ENCODE measurements around the gene ADH1B. TPM values are rescaled to one million over a fixed set of nuclear protein-coding genes. Genes with fewer than 3 reads are reported as not detected.

Gene ADH1B
- total and polyA plus RNA-seq, 2 experiments from 2014 or later, result not detected

DNA sequence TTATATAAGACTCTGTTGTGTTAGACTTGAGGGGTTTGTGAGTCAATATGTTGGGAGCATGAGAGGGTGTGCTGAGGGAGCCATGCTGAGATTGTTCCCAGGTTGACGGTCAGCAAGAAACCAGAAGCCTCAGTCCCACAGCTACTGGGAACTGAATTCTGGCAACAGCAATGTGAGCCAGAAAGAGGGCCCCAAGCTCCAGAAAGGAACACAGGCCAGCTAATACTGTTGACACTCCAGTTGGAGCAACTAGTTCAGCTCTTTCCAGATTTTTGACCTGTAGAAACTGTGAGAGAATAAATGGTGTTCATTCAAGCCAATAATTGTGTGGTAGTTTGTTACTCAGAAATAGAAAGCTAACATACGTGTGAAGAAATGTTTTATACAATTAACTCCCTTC is 47.5 kb downstream of the ADH1B start (continued):
- TF ChIP-seq CTCF (conservative IDR thresholded peaks at IDR 0.05; ENCODE audit: low read depth in 2 of 2) (no peak), POLR2AphosphoS5 (IDR thresholded peaks at IDR 0.05; ENCODE audit: low read depth) (no peak)

- Histone ChIP-seq H3K27me3 (ENCODE audit: insufficient read depth) (no peaks in the 10 kb centered on the region), H3K4me1 (ENCODE audit: insufficient read depth) (no peaks in the 10 kb centered on the region), H3F3A (replicated peaks; ENCODE audit: low read depth) (no peaks in the 10 kb centered on the region), H3K4me2 (no peak overlapping the region), H3K4me3 (no peak overlapping the region), H3K9me2 (ENCODE audit: insufficient read depth) (no peaks in the 10 kb centered on the region), H2AFZ (no peak overlapping the region), H3K79me2 (replicated peaks; ENCODE audit: insufficient read depth) (no peaks in the 10 kb centered on the region), H3K27ac (ENCODE audit: low read depth) (no peak overlapping the region), H3K36me3 (ENCODE audit: insufficient read depth) (no peaks in the 10 kb centered on the region), H4K20me1 (replicated peaks; ENCODE audit: insufficient read depth) (no peaks in the 10 kb centered on the region)
- no peak for DNase-seq (ENCODE audit: low spot score)
- peaks cover 10% of the 10 kb centered on the region; the same call in 2 of the 3 replicates for H3K9me3 Mint-ChIP-seq
- H3K27me3 Mint-ChIP-seq (ENCODE audit: insufficient read depth, low read depth, poor library complexity), result peaks cover 8% of the 10 kb centered on the region
- no peak overlapping the region for H3K27ac Mint-ChIP-seq
- H3K4me3 Mint-ChIP-seq, result no peak overlapping the region
- TF ChIP-seq EZH2 (IDR thresholded peaks at IDR 0.05; ENCODE audit: low read depth, unreplicated experiment), result no peak
- H3K4me1 Mint-ChIP-seq, result no peaks in the 10 kb centered on the region
- no peak for ATAC-seq
- H3K36me3 Mint-ChIP-seq (ENCODE audit: low read depth), result 0 out of 3 replicates have a peak, but pooled peaks cover 3% of the 10 kb centered on the region
These were observed 56.3 kb downstream of the ADH1B start for GRCh38 chr4:99264927-99265326.

Other genes starting within 250 kb of the ADH1B start
- gene ADH5, start 232.6 kb downstream of the ADH1B start, total RNA-seq (2014; rRNA removed; shearing (Covaris generic)), result 224 and 227 TPM in 2 replicates
- 243 and 250 TPM in 2 replicates for gene ADH5, start 232.6 kb downstream of the ADH1B start, polyA plus RNA-seq (2016; fragmentation: Nextera tagmentation; extraction: Ambion mirVana)
- gene ADH4, start 177.1 kb downstream of the ADH1B start, total RNA-seq (2014; rRNA removed; shearing (Covaris generic)), result not detected in 2 replicates
- 0.47 TPM in 1 of 2 replicates, not detected in the other for gene ADH4, start 177.1 kb downstream of the ADH1B start, polyA plus RNA-seq (2016; fragmentation: Nextera tagmentation; extraction: Ambion mirVana)
- 0.47 TPM in 1 of 2 replicates, not detected in the other for gene ADH6, start 102.2 kb downstream of the ADH1B start, total RNA-seq (2014; rRNA removed; shearing (Covaris generic))
- gene ADH6, start 102.2 kb downstream of the ADH1B start, polyA plus RNA-seq (2016; fragmentation: Nextera tagmentation; extraction: Ambion mirVana), result 0.40 and 0.58 TPM in 2 replicates
- gene ADH1A, start 30.4 kb downstream of the ADH1B start, total RNA-seq (2014; rRNA removed; shearing (Covaris generic)), result not detected in 2 replicates
- gene ADH1A, start 30.4 kb downstream of the ADH1B start, polyA plus RNA-seq (2016; fragmentation: Nextera tagmentation; extraction: Ambion mirVana), result not detected in 2 replicates
- not detected in 2 replicates for gene ADH1C, start 31.3 kb upstream of the ADH1B start, total RNA-seq (2014; rRNA removed; shearing (Covaris generic))
- gene ADH1C, start 31.3 kb upstream of the ADH1B start, polyA plus RNA-seq (2016; fragmentation: Nextera tagmentation; extraction: Ambion mirVana), result not detected in 2 replicates
- gene ADH7, start 113.9 kb upstream of the ADH1B start, total RNA-seq (2014; rRNA removed; shearing (Covaris generic)), result not detected in 2 replicates
- not detected in 2 replicates for gene ADH7, start 113.9 kb upstream of the ADH1B start, polyA plus RNA-seq (2016; fragmentation: Nextera tagmentation; extraction: Ambion mirVana)
- not detected in 2 replicates for gene C4orf17, start 189.6 kb upstream of the ADH1B start, total RNA-seq (2014; rRNA removed; shearing (Covaris generic))
- not detected in 2 replicates for gene C4orf17, start 189.6 kb upstream of the ADH1B start, polyA plus RNA-seq (2016; fragmentation: Nextera tagmentation; extraction: Ambion mirVana)
- gene TRMT10A, start 242.6 kb upstream of the ADH1B start, total RNA-seq (2014; rRNA removed; shearing (Covaris generic)), result 4.5 and 4.7 TPM in 2 replicates
- 5.3 and 5.4 TPM in 2 replicates for gene TRMT10A, start 242.6 kb upstream of the ADH1B start, polyA plus RNA-seq (2016; fragmentation: Nextera tagmentation; extraction: Ambion mirVana)

Measured in GM23338 (cell line).